HepG2 (cell line): Measurements from ENCODE around the gene VPS11. TPM values are rescaled to one million over a fixed set of nuclear protein-coding genes. Genes with fewer than 3 reads are reported as not detected.

Source experiments
- AGO2 ChIP-seq: fragments of 200-400 bp; formaldehyde crosslinking; optimal IDR thresholded peaks from 2 replicates; pipeline ENCODE3; 2017; ENCODE audit warnings: mild to moderate bottlenecking, low read depth, low read length, moderate library complexity
- ASH2L ChIP-seq: fragments of 300-600, 200-600 bp; sonication (generic); IDR thresholded peaks from 2 replicates; pipeline ENCODE4 v1.7.0; 2017; ENCODE audit warnings: low read depth, mild to moderate bottlenecking, moderate library complexity, mixed read lengths, low read length; ENCODE audit not compliant: insufficient read length
- CBX1 ChIP-seq: IDR thresholded peaks from one replicate; pipeline ENCODE4 v1.6.1; 2016; ENCODE audit warnings: antibody characterized with exemption, low read depth
- FOXA3 ChIP-seq: IDR thresholded peaks from 2 replicates; pipeline ENCODE4 v1.6.1; 2016; ENCODE audit warnings: missing genetic modification reagents, missing compliant biosample characterization
- GFI1 ChIP-seq: sonication (generic); formaldehyde crosslinking; IDR thresholded peaks from 2 replicates; pipeline ENCODE4 v1.5.0; 2020; ENCODE audit warnings: missing genetic modification reagents, mild to moderate bottlenecking, borderline replicate concordance
- HDAC1 ChIP-seq: sonication (generic); formaldehyde crosslinking; IDR thresholded peaks from 2 replicates; pipeline ENCODE4 v1.5.1; 2020; ENCODE audit warnings: mild to moderate bottlenecking, missing genetic modification reagents
- HES4 ChIP-seq: sonication (generic); formaldehyde crosslinking; IDR thresholded peaks from 2 replicates; pipeline ENCODE4 v1.9.0; 2021; ENCODE audit warnings: mild to moderate bottlenecking, missing genetic modification reagents, borderline replicate concordance
- HIVEP1 ChIP-seq: sonication (generic); formaldehyde crosslinking; IDR thresholded peaks from 2 replicates; pipeline ENCODE4 v1.4.0; 2020; ENCODE audit warnings: mild to moderate bottlenecking, missing genetic modification reagents
- KDM3A ChIP-seq: IDR thresholded peaks from 2 replicates; pipeline ENCODE4 v1.6.1; 2018; ENCODE audit warnings: low read depth, missing compliant biosample characterization
- MED1 ChIP-seq: sonication (generic); formaldehyde crosslinking; IDR thresholded peaks from 2 replicates; pipeline ENCODE4 v1.4.0; 2020; ENCODE audit warnings: missing genetic modification reagents
- MTF2 ChIP-seq: sonication (generic); formaldehyde crosslinking; IDR thresholded peaks from 2 replicates; pipeline ENCODE4 v1.5.0; 2020; ENCODE audit warnings: missing genetic modification reagents, borderline replicate concordance
- NFE2L1 ChIP-seq: sonication (generic); formaldehyde crosslinking; IDR thresholded peaks from 2 replicates; pipeline ENCODE4 v1.4.0; 2020; ENCODE audit warnings: missing genetic modification reagents, mild to moderate bottlenecking, borderline replicate concordance
- NR2F2 ChIP-seq: IDR thresholded peaks from 2 replicates; pipeline ENCODE4 v1.6.1; 2012; ENCODE audit warnings: low read depth, inconsistent platforms, borderline replicate concordance
- SMAD9 ChIP-seq: sonication (generic); formaldehyde crosslinking; IDR thresholded peaks from 2 replicates; pipeline ENCODE4 v1.5.1; 2020; ENCODE audit warnings: mild to moderate bottlenecking, missing genetic modification reagents
- SP1 ChIP-seq, 2 experiments: fragments of 450-650 bp in 1 of 2; sonication (generic) in 1 of 2; formaldehyde crosslinking in 1 of 2; IDR thresholded peaks; 2 replicates each; pipeline versions ENCODE4 v1.4.0 to v1.6.1; 2016 to 2020; ENCODE audit warnings: missing genetic modification reagents in 1 of 2
- U2AF2 ChIP-seq: fragments of 200-400 bp; formaldehyde crosslinking; IDR thresholded peaks from 2 replicates; pipeline ENCODE4 v1.6.1; 2017; ENCODE audit warnings: low read depth, mild to moderate bottlenecking, low read length
- ZNF224 ChIP-seq: sonication (generic); formaldehyde crosslinking; IDR thresholded peaks from 2 replicates; pipeline ENCODE4 v1.5.0; 2020; ENCODE audit warnings: mild to moderate bottlenecking, missing genetic modification reagents
- ZSCAN21 ChIP-seq: sonication (generic); formaldehyde crosslinking; IDR thresholded peaks from 2 replicates; pipeline ENCODE4 v1.8.0; 2022; ENCODE audit warnings: mild to moderate bottlenecking, missing genetic modification reagents, moderate library complexity, borderline replicate concordance
- ZSCAN25 ChIP-seq: sonication (generic); formaldehyde crosslinking; IDR thresholded peaks from 2 replicates; pipeline ENCODE4 v1.8.0; 2022; ENCODE audit warnings: mild to moderate bottlenecking, missing genetic modification reagents
- polyA plus RNA-seq, 8 experiments: library from polyadenylated mRNA; depleted of rRNA in 3 of 8; stranded (reverse) in 7 of 8; unstranded in 1 of 8; fragments of >200 nt; fragmentation: Illumina TruSeq in 4 of 8; extraction: Trizol in 4 of 8; gene quantifications; 2 replicates each; pipeline versions ENCODE4 v1.2.1 to v1.2.3, GENCODE V29; 2011 to 2016; ENCODE audit warnings: low read depth in 4 of 8, missing spikeins in 1 of 8, mixed read lengths in 1 of 8; ENCODE audit not compliant: insufficient read depth in 1 of 8
- total RNA-seq, 5 experiments: library from RNA; depleted of rRNA; stranded (reverse); fragments of >200 nt; fragmentation: Illumina TruSeq; extraction: Trizol; gene quantifications; 2 replicates each; pipeline ENCODE4 v1.2.3, GENCODE V29; 2016; ENCODE audit warnings: low read depth in 1 of 5
- TF ChIP-seq, protein P1 (sequence below): sonication (generic); formaldehyde crosslinking; IDR thresholded peaks from 2 replicates; pipeline ENCODE4 v1.5.0; 2020; ENCODE audit warnings: mild to moderate bottlenecking, missing genetic modification reagents, borderline replicate concordance

VPS11 gene
- total and polyA plus RNA-seq, 2 of the 13 experiments (the other 11 are each of a cell fraction or from before 2014, with no cell fraction given) = 13.7 to 21.6 TPM

DNA sequence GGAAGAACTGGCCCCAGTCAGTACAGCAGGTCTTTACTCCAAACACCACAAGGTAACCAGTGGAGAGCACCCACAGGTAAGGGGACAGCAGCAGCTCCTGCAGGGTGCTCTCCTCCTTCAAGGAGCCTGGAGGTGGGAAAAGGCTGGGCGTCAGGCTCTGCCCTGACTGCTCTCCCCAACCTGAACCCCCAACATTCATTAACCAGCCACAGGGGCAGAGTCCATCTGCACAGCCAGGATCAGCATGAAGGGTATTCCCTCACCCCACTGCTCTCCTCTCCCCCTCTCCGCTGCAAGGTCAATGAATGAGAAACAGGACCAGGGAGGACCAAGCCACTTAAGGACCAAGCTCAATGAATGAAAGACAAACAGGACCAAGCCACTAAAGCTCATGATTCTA is 40.6 kb upstream of the VPS11 start (continued):
- no peak for TF ChIP-seq HES4 (CRISPR knock-in tag)
- TF ChIP-seq, protein P1, sequence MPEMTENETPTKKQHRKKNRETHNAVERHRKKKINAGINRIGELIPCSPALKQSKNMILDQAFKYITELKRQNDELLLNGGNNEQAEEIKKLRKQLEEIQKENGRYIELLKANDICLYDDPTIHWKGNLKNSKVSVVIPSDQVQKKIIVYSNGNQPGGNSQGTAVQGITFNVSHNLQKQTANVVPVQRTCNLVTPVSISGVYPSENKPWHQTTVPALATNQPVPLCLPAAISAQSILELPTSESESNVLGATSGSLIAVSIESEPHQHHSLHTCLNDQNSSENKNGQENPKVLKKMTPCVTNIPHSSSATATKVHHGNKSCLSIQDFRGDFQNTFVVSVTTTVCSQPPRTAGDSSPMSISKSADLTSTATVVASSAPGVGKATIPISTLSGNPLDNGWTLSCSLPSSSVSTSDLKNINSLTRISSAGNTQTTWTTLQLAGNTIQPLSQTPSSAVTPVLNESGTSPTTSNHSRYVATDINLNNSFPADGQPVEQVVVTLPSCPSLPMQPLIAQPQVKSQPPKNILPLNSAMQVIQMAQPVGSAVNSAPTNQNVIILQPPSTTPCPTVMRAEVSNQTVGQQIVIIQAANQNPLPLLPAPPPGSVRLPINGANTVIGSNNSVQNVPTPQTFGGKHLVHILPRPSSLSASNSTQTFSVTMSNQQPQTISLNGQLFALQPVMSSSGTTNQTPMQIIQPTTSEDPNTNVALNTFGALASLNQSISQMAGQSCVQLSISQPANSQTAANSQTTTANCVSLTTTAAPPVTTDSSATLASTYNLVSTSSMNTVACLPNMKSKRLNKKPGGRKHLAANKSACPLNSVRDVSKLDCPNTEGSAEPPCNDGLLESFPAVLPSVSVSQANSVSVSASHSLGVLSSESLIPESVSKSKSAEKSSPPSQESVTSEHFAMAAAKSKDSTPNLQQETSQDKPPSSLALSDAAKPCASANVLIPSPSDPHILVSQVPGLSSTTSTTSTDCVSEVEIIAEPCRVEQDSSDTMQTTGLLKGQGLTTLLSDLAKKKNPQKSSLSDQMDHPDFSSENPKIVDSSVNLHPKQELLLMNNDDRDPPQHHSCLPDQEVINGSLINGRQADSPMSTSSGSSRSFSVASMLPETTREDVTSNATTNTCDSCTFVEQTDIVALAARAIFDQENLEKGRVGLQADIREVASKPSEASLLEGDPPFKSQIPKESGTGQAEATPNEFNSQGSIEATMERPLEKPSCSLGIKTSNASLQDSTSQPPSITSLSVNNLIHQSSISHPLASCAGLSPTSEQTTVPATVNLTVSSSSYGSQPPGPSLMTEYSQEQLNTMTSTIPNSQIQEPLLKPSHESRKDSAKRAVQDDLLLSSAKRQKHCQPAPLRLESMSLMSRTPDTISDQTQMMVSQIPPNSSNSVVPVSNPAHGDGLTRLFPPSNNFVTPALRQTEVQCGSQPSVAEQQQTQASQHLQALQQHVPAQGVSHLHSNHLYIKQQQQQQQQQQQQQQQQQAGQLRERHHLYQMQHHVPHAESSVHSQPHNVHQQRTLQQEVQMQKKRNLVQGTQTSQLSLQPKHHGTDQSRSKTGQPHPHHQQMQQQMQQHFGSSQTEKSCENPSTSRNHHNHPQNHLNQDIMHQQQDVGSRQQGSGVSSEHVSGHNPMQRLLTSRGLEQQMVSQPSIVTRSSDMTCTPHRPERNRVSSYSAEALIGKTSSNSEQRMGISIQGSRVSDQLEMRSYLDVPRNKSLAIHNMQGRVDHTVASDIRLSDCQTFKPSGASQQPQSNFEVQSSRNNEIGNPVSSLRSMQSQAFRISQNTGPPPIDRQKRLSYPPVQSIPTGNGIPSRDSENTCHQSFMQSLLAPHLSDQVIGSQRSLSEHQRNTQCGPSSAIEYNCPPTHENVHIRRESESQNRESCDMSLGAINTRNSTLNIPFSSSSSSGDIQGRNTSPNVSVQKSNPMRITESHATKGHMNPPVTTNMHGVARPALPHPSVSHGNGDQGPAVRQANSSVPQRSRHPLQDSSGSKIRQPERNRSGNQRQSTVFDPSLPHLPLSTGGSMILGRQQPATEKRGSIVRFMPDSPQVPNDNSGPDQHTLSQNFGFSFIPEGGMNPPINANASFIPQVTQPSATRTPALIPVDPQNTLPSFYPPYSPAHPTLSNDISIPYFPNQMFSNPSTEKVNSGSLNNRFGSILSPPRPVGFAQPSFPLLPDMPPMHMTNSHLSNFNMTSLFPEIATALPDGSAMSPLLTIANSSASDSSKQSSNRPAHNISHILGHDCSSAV (CRISPR knock-in tag) = no peak
- peak; percentile 53; the same call in 1 of the 2 replicates for TF ChIP-seq HIVEP1
- TF ChIP-seq NFE2L1 = no peak
- no peak for TF ChIP-seq AGO2
- 0 out of 2 replicates have a peak, but pooled peaks have one; percentile 23 for TF ChIP-seq ZSCAN25 (CRISPR knock-in tag)
- TF ChIP-seq ASH2L = peak; percentile 36
- 0 out of 2 replicates have a peak, but pooled peaks have one; percentile 34 for TF ChIP-seq HDAC1 (CRISPR knock-in tag)
- peak; percentile 67 for TF ChIP-seq MED1 (CRISPR knock-in tag)
- no peak for TF ChIP-seq U2AF2
- no peak for TF ChIP-seq MTF2
- TF ChIP-seq SP1 (IDR thresholded peaks at IDR 0.05) = no peak
- no peak for TF ChIP-seq SP1 (CRISPR knock-in tag; IDR thresholded peaks at IDR 0.05)
- no peak for TF ChIP-seq SMAD9 (CRISPR knock-in tag)
- TF ChIP-seq ZSCAN21 (CRISPR knock-in tag) = 0 out of 2 replicates have a peak, but pooled peaks have one; percentile 60
- TF ChIP-seq FOXA3 (CRISPR knock-in tag) = no peak
- TF ChIP-seq CBX1 = no peak
- no peak for TF ChIP-seq GFI1 (CRISPR knock-in tag)
- no peak for TF ChIP-seq ZNF224 (CRISPR knock-in tag)
- TF ChIP-seq NR2F2 = no peak
- no peak for TF ChIP-seq KDM3A (CRISPR knock-in tag)
